Measurements from ENCODE around the gene UGT2A3.

The UGT2A3 gene

DNA sequence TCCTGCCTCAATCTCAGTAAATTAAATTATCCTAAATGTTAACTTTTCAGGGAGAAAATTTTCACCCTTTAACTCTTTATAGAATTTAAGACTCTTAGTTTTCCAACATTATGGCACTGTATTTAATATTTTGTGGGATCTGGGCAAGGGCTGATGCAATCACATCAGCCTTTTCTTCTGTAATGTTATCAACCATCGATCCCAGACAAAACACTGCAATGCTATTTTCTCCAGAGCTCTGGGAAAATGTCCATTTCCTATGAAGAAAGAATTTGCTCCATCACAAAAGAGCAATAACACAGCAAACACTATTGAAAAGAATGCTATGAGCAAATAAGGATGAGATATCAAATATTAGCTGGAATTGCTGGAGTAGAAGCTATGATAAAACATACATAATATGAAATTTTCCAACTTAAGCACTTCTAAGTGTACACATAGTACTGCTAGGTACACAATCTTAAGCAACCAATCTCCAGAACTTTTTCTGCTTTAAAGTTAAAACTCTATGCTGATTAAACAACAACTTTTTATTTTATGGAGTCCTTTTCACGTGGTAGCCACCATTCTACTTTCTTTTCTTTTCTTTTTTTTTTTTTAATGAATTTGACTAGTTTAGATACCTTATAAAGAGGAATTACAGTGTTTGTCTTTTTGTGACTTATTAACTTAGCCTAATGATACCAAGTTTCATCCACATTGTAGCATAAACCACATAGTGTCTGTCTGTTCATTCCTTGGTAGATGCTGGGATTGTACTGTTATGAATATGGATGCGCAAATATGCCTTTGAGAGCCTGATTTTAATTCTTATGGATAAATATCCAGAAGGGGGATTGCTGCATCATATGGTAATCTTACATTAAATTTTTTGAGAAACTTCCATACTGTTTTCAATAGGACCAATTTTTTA, 43.6 kb downstream of the UGT2A3 start:
- Histone ChIP-seq H3K36me3 (ENCODE audit: control insufficient read depth, insufficient read depth, low read length) (no peaks in the 10 kb centered on the region), H3K9ac (ENCODE audit: low read length) (no peak overlapping the region), H3K4me3 (ENCODE audit: low read length) (no peak overlapping the region), H3K27me3 (ENCODE audit: control insufficient read depth, insufficient read depth, low read length) (no peaks in the 10 kb centered on the region), H3K4me1 (ENCODE audit: control insufficient read depth, insufficient read depth, low read length) (peaks cover 37% of the 10 kb centered on the region), H3K9me3 (ENCODE audit: control insufficient read depth, low read length) (no peaks in the 10 kb centered on the region)

- Histone ChIP-seq H3K4me1 (ENCODE audit: control insufficient read depth, insufficient read depth, low read length) (peaks cover 37% of the 10 kb centered on the region), H3K27me3 (ENCODE audit: control insufficient read depth, insufficient read depth, low read length) (no peaks in the 10 kb centered on the region), H3K9ac (ENCODE audit: low read length) (no peak overlapping the region), H3K9me3 (ENCODE audit: control insufficient read depth, low read length) (no peaks in the 10 kb centered on the region), H3K4me3 (ENCODE audit: low read length) (no peak overlapping the region), H3K36me3 (ENCODE audit: control insufficient read depth, insufficient read depth, low read length) (no peaks in the 10 kb centered on the region)
Observed at GRCh38 chr4:68907245-68907644, 44.4 kb downstream of the UGT2A3 start.

- peaks cover 37% of the 10 kb centered on the region for H3K4me1 ChIP-seq (ENCODE audit: control insufficient read depth, insufficient read depth, low read length)
- no peaks in the 10 kb centered on the region for H3K9me3 ChIP-seq (ENCODE audit: control insufficient read depth, low read length)
- H3K27me3 ChIP-seq (ENCODE audit: control insufficient read depth, insufficient read depth, low read length) = no peaks in the 10 kb centered on the region
- H3K9ac ChIP-seq (ENCODE audit: low read length) = peak overlapping the region; percentile 75
- no peaks in the 10 kb centered on the region for H3K36me3 ChIP-seq (ENCODE audit: control insufficient read depth, insufficient read depth, low read length)
- peak overlapping the region; percentile 34 for H3K4me3 ChIP-seq (ENCODE audit: low read length)
Observed at GRCh38 chr4:68906780-68907137, 44.8 kb downstream of the UGT2A3 start.

- Histone ChIP-seq H3K27me3 (ENCODE audit: control insufficient read depth, insufficient read depth, low read length) (no peaks in the 10 kb centered on the region), H3K36me3 (ENCODE audit: control insufficient read depth, insufficient read depth, low read length) (no peaks in the 10 kb centered on the region), H3K9me3 (ENCODE audit: control insufficient read depth, low read length) (no peaks in the 10 kb centered on the region), H3K4me1 (ENCODE audit: control insufficient read depth, insufficient read depth, low read length) (peaks cover 37% of the 10 kb centered on the region), H3K9ac (ENCODE audit: low read length) (peak overlapping the region; percentile 75), H3K4me3 (ENCODE audit: low read length) (peak overlapping the region; percentile 34)
Observed at GRCh38 chr4:68905939-68906779, 45.4 kb downstream of the UGT2A3 start.

- Histone ChIP-seq H3K36me3 (ENCODE audit: control insufficient read depth, insufficient read depth, low read length) (no peaks in the 10 kb centered on the region), H3K4me1 (ENCODE audit: control insufficient read depth, insufficient read depth, low read length) (peaks cover 37% of the 10 kb centered on the region), H3K27me3 (ENCODE audit: control insufficient read depth, insufficient read depth, low read length) (no peaks in the 10 kb centered on the region), H3K4me3 (ENCODE audit: low read length) (peak overlapping the region; percentile 34), H3K9me3 (ENCODE audit: control insufficient read depth, low read length) (no peaks in the 10 kb centered on the region), H3K9ac (ENCODE audit: low read length) (peak overlapping the region; percentile 75)
Observed at GRCh38 chr4:68905598-68905938, 46.0 kb downstream of the UGT2A3 start.

DNA sequence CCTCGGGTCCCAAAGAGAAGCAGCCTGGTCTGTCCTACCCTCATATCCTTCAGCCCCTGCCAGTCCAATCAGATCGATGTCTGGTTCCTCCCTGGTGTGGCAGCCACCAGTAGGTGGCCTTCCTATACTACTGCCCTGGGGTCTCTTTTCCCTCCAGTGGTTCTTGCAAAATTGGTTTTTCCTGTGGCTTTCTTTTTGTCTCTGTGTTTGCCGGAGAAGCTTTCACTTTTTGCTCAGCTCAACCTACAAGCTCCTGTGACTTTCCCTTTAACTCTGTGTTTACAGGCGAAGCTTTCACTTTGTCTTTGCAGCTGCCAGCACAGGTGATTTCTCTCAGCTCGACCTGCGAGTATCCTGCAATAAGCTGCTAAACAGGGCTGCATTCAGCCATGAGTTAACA, 46.8 kb downstream of the UGT2A3 start:
- H3K4me1 ChIP-seq (ENCODE audit: control insufficient read depth, insufficient read depth, low read length) = peaks cover 37% of the 10 kb centered on the region
- H3K36me3 ChIP-seq (ENCODE audit: control insufficient read depth, insufficient read depth, low read length) = no peaks in the 10 kb centered on the region
- peak overlapping the region; percentile 34 for H3K4me3 ChIP-seq (ENCODE audit: low read length)
- no peaks in the 10 kb centered on the region for H3K27me3 ChIP-seq (ENCODE audit: control insufficient read depth, insufficient read depth, low read length)
- no peaks in the 10 kb centered on the region for H3K9me3 ChIP-seq (ENCODE audit: control insufficient read depth, low read length)
- peak overlapping the region; percentile 75 for H3K9ac ChIP-seq (ENCODE audit: low read length)

- Histone ChIP-seq H3K27me3 (ENCODE audit: control insufficient read depth, insufficient read depth, low read length) (no peaks in the 10 kb centered on the region), H3K9ac (ENCODE audit: low read length) (no peak overlapping the region), H3K4me3 (ENCODE audit: low read length) (no peak overlapping the region), H3K4me1 (ENCODE audit: control insufficient read depth, insufficient read depth, low read length) (peaks cover 4% of the 10 kb centered on the region), H3K9me3 (ENCODE audit: control insufficient read depth, low read length) (no peaks in the 10 kb centered on the region), H3K36me3 (ENCODE audit: control insufficient read depth, insufficient read depth, low read length) (no peaks in the 10 kb centered on the region)
Observed at GRCh38 chr4:68896749-68897148, 54.9 kb downstream of the UGT2A3 start.

DNA sequence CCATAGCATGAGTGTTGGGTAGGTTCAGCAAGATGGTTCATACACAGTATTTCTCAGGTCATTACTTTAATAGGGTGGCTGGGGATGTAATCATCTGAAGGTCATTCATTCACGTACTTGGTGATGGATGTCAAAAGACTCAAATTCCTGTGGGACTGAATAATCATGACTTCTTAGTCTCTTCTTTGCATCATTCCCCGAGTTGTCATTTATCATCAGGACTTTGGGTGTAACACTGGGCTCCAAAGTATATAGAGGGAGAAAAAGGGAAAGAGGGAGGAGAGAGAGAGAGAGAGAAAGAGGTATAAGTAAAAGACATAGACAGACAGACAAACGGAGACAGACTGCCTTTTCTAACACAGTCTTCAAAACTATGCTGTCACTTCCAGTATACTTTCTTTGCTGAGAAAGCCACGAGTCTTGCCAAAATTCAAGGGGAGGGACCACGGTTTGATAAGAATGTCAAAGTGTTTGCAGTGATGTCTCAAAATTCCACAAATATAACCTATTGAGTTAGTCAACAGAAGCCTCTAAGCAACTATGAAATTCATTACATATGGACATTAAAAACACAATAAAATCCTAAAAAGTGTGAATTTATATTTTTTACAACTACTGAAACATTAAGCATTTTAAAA, 55.9 kb downstream of the UGT2A3 start:
- no peak overlapping the region for H3K9ac ChIP-seq (ENCODE audit: low read length)
- peaks cover 4% of the 10 kb centered on the region for H3K4me1 ChIP-seq (ENCODE audit: control insufficient read depth, insufficient read depth, low read length)
- no peaks in the 10 kb centered on the region for H3K9me3 ChIP-seq (ENCODE audit: control insufficient read depth, low read length)
- H3K36me3 ChIP-seq (ENCODE audit: control insufficient read depth, insufficient read depth, low read length) = no peaks in the 10 kb centered on the region
- no peak overlapping the region for H3K4me3 ChIP-seq (ENCODE audit: low read length)
- no peaks in the 10 kb centered on the region for H3K27me3 ChIP-seq (ENCODE audit: control insufficient read depth, insufficient read depth, low read length)

- H3K9ac ChIP-seq (ENCODE audit: low read length) = no peak overlapping the region
Observed at GRCh38 chr4:68892861-68893260, 58.7 kb downstream of the UGT2A3 start.

GRCh38 chr4:68891678-68892077, 59.9 kb downstream of the UGT2A3 start:
- Histone ChIP-seq H3K27me3 (ENCODE audit: control insufficient read depth, insufficient read depth, low read length) (no peaks in the 10 kb centered on the region), H3K9ac (ENCODE audit: low read length) (no peak overlapping the region), H3K9me3 (ENCODE audit: control insufficient read depth, low read length) (no peaks in the 10 kb centered on the region), H3K4me1 (ENCODE audit: control insufficient read depth, insufficient read depth, low read length) (peaks cover 3% of the 10 kb centered on the region), H3K4me3 (ENCODE audit: low read length) (no peak overlapping the region), H3K36me3 (ENCODE audit: control insufficient read depth, insufficient read depth, low read length) (no peaks in the 10 kb centered on the region)

More at GRCh38 chr4:68892861-68893260, 58.7 kb downstream of the UGT2A3 start:
- no peaks in the 10 kb centered on the region for H3K36me3 ChIP-seq (ENCODE audit: control insufficient read depth, insufficient read depth, low read length)
- no peaks in the 10 kb centered on the region for H3K9me3 ChIP-seq (ENCODE audit: control insufficient read depth, low read length)
- H3K4me1 ChIP-seq (ENCODE audit: control insufficient read depth, insufficient read depth, low read length) = peaks cover 4% of the 10 kb centered on the region
- no peak overlapping the region for H3K4me3 ChIP-seq (ENCODE audit: low read length)
- H3K27me3 ChIP-seq (ENCODE audit: control insufficient read depth, insufficient read depth, low read length) = no peaks in the 10 kb centered on the region

DNA sequence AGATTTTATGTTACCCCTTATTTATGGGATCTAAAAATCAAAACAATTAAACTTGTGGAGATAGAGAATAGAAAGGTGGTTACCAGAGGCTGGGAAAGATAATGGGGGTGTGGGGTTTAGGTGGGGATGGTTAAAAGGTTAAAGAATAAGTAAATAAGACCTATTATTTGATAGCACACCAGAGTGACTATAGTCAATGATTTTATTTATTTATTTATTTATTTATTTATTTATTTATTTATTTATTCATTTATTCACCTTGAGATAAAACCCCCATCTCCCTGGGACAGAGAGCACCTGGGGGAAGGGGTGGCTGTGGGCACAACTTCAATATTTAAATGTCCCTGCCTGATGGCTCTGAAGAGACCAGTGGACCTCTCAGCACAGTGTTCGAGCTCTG, 66.1 kb downstream of the UGT2A3 start:
- no peaks in the 10 kb centered on the region for H3K36me3 ChIP-seq (ENCODE audit: control insufficient read depth, insufficient read depth, low read length)
- H3K4me3 ChIP-seq (ENCODE audit: low read length) = no peak overlapping the region
- no peak overlapping the region for H3K9ac ChIP-seq (ENCODE audit: low read length)
- H3K9me3 ChIP-seq (ENCODE audit: control insufficient read depth, low read length) = no peaks in the 10 kb centered on the region
- H3K4me1 ChIP-seq (ENCODE audit: control insufficient read depth, insufficient read depth, low read length) = peaks cover 10% of the 10 kb centered on the region
- no peaks in the 10 kb centered on the region for H3K27me3 ChIP-seq (ENCODE audit: control insufficient read depth, insufficient read depth, low read length)

GRCh38 chr4:68883870-68884269, 67.7 kb downstream of the UGT2A3 start:
- H3K36me3 ChIP-seq (ENCODE audit: control insufficient read depth, insufficient read depth, low read length) = no peaks in the 10 kb centered on the region
- no peaks in the 10 kb centered on the region for H3K9me3 ChIP-seq (ENCODE audit: control insufficient read depth, low read length)

More at GRCh38 chr4:68883870-68884269, 67.7 kb downstream of the UGT2A3 start:
- no peaks in the 10 kb centered on the region for H3K27me3 ChIP-seq (ENCODE audit: control insufficient read depth, insufficient read depth, low read length)
- peaks cover 10% of the 10 kb centered on the region for H3K4me1 ChIP-seq (ENCODE audit: control insufficient read depth, insufficient read depth, low read length)
- no peak overlapping the region for H3K4me3 ChIP-seq (ENCODE audit: low read length)
- no peak overlapping the region for H3K9ac ChIP-seq (ENCODE audit: low read length)
